GM18511 (cell line): ENCODE results near the gene PBLD.
A peak's percentile ranks its signal among the peaks of the same experiment; 100 is the strongest.

Source experiments
- ATAC-seq: cut with Tn5 transposase; IDR thresholded peaks from one replicate; pipeline ENCODE4 v1.9.1; 2021; ENCODE audit warnings: mild to moderate bottlenecking, moderate library complexity; ENCODE audit not compliant: unreplicated experiment

PBLD gene

DNA sequence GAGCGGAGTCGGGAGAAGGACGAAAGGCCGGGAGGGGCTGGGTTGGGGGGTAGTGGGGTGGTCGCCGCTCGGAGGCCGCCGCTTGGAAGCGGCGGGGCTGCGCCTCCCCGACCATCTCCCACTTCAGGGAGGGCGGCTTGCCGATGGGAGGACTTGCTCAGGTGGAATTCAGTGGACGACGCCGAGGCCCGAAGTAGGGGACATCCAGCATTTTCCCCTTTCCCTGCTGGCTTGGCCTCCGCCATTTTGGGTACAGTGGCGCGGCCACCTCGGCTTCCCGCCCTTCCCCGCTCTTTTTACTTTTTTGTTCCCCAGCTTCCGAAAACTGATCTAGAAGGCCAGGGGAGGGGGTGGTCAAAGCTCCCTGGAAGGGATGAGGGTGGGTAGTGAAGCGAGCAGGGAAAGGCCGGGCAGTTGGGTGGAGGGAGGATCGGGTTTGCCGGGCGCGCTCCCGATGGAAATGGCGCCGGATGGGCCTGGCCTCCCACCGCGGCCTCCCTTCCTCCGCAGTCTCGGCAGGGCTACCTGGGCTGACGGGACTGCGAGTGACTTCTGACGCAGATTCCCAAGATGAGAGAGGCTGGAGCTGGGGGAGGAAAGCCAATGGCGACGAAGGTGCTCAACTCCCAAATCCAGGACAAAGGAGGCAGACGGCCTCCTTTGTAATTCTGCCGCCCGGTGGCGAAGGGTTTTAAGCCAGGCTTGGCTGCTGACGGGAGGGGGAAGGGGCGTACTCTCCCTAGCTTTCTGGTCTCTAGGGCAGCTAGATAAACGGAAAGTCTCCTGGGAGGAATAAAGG lies at the start of gene PBLD:
PBLD (minus strand) TSS at position 670 of the 799 bp plus-strand sequence. CDS start 26,084 bp downstream, outside the sequence.
- peak; percentile 30 for ATAC-seq

DNA sequence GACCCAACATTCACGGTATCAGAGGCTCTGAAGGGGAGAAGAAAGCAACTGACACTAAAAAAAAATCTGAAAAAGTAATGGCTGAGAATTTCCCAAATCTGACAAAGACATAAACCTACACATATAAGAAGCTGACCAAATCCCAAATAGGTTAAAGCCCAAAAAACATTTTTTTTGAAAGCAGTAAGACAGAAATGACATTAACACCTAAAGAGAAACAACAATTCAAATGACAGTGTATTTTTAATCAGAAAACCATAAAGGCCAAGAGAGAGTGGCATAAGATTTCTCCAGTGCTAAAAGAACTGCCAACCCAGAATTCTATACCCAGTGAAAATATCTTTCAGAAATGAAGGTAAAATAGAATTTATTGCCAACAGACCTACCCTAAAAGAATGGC lies 38.9 kb upstream of the PBLD start:
- ATAC-seq: no peak

DNA sequence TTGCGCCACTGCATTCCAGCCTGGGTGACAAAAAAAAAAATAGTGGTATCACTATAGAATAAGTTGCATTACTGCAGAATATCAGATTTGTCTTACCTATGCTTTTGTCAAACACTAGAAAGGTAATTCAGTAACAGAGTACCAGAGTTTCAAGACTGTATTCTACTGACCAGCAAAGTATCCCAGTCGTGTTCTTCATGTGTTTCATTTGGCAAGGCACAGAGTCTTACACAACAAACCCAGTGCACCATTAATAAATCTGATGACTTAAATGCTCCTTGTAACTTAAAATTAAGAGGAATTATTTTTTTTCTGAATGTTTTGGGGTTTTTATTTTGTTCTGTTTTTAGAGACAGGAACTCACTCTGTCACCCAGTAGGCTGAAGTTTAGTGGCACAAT lies 34.4 kb upstream of the PBLD start:
- ATAC-seq: no peak

DNA sequence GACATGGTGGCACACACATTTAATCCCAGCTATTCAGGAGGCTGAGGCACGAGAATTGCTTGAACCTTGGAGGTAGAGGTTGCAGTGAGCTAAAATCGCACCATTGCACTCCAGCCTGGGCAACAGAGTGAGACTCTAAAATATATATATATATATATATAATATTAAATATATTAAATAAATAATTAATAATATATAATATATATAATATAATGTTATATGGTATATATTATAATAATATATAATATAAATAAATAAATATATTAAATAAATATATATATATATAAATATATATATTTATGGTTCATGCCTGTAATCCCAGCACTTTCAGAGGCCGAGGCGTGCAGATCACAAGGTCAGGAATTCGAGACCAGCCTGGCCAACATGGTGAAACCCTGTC lies 33.9 kb upstream of the PBLD start:
- ATAC-seq: no peak

DNA sequence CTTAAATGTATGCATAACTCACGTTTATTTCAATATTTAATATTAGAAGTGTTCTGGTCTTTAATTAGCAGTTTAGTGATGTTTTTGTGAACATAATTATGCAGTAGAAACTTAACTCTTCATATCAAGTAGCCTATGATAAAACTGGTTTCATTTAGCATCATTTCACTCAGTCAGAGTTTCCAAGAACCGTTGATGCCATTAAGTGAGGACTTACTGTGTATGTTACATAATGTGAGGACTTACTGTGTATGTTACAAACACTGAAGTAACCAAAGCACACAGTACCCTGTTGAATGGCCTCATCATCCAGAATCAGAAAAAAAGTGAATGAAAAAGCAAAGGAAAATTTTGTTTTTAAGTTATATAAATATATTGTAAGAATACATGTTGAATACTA lies 32.9 kb upstream of the PBLD start:
- ATAC-seq: no peak

DNA sequence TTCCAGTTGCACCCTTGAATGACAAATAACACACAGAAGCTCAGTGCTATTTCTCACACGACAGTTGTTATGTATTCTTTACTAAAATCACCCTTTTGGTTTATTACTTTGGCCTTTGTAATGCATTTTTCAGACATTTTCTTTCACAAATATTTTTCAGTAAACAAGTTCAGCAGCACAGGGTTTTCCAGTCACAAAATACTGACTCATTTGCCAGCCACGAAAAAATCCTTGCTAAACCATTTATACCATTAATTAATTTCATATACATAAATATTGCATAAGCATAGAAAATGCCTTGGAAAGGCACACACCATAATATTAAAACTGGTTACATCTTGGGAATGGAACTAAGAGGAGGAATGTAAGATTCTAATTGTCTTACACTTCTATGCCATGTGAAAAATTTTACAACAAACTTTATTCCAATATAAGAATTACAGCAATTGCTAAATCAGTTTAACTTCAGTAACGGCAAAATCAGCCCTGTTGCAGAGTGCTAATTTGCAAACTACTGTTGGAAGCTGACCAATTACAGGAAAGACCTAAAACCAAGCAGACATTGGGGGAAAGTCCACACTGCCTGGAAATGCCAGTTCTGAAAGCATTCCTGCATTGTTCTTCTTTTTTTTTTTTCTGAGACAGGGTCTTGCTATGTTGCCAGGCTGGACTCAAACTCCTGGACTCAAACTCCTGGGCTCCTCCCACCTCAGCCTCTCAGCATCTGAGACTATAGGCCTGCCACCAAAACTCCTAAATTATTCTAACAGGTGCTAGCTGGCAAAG lies 31.6 kb upstream of the PBLD start:
- no peak for ATAC-seq

DNA sequence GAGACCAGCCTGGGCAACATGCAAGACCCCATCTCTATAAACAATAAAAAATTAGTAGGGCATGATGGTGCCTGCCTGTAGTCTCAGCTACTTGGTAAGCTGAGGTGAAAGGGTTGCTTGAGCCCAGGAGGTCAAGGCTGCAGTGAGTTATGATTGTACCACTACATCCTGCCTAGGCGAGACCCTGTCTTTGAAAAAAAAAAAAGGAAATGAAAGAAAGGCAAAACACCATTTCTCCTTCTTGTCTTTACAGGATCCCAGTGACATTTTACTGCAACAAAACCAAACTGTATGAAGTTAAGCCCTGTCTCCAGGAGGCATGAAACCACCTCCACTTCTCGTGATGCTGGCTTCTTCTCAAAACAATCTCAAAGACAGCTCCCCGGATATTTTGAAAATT lies 29.9 kb upstream of the PBLD start:
- ATAC-seq: no peak

DNA sequence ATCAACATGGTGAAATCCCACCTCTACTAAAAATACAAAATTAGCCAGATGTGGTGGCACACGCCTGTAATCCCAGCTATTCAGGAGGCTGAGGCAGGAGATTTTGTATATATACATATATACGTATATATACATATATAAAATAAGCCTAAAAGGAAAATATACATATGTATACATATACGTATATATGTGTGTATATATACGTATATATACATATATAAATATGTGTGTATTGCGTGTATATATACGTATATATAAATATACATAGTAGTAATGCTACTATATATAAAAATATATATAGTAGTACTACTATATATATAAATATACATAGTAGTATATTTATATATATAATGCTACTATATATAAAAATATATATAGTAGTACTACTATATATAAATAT lies 26.5 kb upstream of the PBLD start:
- ATAC-seq: no peak

DNA sequence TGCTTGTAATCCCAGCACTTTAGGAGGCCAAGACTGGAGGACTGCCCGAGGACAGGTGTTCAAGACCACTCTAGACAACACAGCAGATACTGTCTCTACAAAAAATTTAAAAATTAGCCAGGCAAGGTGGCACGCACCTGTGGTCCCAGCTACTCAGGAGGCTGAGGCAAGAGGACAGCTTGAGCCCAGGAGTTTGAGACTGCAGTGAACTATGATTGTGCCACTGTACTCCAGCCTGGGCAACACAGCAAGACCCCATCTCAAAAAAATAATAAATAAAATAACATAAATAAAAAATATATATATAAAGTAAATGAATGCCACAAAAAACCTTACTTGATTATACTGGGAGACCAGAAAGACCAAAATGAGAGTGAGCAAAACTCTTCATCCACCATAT lies 20.8 kb upstream of the PBLD start:
- ATAC-seq: no peak

DNA sequence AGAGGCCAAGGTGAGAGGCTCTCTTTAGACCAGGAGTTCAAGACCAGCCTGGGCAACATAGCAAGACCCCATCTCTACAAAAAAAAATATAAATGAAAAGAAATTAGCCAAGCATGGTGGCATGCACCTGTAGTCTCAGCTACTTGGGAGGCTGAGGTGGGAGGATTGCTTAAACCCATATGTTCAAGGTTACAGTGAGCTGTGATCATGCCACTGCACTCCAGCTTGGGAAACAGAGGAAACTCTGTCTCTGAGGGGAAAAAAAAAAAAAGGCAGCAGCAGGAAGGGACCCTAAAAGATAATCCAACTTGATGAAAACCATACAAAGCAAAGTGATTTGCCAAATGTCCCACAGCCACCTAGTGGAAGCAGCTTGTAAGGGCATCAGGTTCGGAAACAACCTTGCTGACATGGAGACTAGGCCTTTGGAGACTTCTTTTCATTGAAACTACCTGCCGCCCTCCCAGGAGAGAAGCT lies 15.6 kb upstream of the PBLD start:
- peak; percentile 55 for ATAC-seq

DNA sequence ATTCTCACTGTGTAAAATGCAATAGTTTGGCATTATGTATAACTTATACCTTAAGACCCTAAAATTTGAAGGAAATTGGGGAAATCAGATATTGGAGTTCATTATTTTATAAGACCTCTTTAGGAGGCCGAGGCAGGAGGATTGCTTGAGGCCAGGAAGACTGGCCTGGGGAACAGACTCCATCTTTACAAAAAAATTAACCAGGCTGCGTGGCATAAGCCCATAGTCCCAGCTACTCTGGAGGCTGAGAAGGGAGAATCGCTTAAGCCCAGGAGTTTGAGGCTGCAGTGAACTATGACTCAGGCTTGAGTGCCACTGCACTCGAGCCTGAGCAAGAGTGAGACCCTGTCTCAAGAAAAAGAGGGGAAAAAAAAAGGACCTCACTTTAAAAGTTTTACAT lies 14.0 kb upstream of the PBLD start:
- ATAC-seq: no peak

DNA sequence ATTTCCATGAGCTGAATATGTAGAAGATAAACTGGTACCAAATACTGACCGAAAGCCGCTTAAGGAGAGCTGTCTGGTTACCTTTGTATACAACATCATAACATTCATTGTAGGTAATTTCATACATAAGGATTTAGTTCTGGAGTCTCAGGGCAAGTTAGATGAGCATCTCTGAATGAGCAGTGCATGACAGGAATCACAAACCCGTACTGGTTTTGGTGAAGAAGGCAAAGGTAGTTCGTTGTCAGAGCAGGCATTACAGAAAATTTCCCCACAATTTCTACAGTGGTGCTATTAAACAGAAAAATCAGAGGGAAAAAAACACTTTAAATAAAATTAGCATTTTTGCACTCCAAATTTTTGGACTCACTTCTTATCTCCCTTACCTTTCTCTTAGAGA lies 12.9 kb upstream of the PBLD start:
- no peak for ATAC-seq

DNA sequence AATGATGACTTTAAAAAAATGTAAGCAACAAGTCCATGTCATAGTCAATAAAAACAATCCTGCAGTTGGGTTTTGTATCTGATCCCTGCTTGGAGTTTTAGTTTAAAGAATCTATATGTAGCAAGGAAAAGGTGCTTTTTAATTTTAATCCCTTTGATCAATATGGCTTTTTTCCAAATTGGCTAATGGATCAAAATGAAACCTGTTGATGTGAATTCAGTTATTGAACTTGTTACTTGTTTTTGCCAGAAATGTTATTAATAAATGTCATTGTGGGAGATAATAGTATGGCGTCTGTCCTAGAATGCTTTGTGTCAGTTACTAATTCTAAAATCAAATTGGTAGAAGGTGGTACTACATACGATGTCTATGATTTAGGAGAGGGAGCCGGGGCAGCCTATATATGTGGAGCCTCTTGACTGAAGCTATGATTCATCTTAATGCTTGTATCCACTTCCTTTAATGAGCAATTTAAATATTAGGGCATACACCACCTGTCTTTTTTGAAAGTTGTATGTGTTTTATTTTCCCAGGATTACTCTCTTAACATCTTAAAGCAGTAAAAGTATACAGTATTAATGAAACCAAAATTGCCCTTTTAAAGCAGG lies 10.3 kb upstream of the PBLD start:
- no peak for ATAC-seq

DNA sequence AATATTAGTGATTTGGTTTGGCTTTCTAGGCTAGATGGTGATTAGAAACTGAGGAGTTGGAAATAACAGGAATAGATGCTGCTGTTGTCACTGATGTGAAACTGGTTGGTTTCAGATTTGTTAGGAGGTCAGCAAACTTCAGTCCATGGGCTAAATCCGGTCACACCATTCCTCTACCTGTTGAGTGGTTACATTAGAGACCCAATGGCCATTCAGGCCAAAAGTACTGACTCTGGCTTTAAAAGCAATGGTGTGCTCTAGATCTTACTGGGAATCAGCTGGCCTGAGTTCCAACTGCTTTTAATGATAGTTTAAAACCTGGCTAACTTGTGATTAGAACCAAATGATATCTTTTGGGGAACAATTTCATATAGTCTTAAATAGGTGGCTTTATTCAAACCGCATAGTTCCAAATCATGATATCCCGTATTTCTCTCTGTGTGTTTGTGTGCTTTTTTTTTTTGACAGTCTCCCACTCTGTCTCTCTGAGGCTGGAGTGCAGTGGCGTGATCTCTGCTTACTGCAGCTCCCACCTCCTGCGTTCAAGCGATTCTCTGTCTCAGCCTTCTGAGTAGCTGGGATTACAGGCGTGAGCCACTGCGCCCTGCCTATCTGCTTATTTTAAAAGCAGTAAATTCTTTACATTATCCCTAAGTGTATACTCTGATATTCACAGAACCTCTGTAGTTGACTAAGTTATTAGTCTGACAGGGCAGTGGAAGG lies 7.8 kb upstream of the PBLD start:
- no peak for ATAC-seq

DNA sequence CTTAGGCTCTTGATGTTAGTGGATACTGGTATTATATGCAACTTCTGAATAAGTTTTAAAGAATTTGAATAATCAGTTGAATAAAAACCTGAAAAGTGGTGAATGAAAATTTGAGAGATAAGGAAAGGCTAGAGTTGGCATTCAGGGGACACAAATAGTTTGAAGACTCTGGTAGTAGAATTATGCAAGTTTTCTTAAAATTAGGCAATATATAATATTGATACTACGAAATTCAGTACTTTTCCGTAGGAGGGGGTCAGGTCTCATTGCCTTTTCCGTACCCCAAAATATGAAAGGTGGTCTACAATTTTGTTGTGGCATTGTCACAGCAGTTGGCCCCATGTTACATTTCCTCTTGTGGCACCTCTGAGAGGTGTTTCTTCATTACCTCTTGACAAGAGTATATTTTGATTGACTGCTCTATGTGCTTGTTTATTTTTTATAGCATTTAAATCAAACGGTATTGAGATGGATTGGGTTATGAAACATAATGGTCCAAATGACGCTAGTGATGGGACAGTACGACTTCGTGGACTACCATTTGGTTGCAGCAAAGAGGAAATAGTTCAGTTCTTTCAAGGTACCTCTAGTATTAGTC lies 4.1 kb upstream of the PBLD start:
- no peak for ATAC-seq

DNA sequence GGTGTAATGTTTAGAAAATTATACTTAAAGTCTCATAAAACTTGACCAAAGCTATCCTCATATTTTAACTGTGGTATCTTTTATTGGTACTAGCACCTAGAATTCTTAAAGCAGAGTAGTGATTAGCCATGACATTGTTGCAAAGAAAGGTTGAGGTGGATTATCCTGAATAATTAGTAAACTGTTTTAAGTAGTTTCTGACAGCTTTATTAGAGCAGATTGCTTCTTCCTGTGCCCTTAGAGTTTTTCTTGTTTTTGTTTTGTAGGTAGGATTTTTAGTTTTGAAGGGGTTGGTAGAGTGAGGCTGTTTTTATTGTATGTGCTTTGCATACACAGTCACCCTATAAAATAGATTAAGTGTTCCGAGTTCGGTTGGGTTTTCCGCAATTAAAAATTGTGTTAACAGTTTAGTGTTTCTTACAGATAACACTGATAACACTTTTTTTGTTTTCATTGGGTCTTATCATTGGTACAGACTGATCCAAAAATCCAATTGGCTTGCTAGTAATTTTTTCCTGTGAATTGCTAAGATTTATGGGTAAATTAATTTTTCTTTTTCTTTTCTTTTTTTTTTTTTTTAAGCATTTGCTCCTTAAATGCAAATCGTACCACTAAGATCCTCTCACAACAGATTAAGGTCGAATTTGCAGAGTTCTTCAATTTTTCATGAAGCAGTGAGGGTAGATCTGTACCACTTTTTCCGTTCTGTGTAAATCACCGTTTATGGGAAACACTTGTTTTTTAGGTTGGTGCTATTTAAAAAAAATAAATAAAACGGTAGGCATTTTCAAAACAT lies 2.1 kb upstream of the PBLD start:
- no peak for ATAC-seq

DNA sequence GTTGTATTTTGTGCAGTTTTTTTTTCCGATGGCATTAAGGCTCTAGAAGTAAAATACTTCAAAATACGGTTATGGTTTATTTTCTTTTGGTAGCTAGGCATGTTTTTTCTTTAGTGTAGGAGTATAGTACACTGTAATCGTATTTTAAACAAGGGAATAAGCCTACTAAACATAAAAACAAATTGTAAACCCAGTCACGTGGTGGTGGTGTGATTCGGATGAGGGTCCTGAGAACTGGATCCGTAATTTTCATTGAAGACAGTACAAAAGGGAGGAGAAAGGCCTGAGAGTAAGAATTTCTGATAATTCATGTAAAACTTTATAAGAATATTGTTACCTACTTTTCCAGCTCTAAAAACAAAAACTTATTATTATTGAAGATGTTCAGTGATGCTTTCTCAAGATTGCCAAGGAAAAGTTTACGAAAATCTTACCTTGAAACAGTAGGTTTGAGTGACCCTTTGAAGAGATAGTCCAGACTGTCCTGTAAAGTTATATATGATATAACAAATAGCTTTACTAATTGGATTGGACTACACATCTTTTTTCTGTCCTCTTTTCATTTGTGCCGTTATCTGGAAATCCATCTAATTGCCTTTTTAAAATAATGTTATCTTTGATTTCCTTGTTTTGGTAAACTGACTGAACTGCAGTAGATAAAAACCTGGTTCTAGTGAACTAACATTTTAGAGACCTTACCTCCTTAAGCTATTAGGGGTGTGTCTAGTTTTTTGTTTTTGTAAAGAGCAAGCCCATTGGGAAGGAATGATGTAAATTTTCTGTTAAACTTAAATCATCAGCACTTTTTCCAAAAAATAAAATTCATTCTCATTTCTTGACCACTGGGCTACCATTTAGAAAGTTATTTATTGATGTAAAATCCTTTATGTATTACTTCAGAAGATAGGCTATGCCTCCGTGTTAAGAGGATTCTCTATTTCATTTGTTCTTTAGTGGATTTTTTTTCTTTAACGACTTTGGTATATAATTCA lies 1.0 kb upstream of the PBLD start:
- no peak for ATAC-seq

DNA sequence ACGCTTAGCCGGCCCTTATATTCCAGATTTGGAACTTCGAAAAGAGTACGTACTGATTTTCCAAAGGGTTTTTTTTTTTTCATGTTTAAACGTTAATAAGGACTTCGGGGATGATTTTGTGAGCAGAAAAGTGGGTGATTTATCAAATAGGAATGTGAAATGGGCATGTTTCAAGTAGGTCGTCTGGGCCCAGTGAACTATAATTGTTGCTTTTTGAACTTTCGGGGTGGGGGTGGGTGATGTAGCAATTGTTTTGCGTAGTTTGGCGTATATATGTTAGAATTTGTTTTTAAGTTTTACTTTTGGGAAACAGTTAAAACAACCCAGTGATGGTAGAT lies 299 bp upstream of the PBLD start:
- ATAC-seq: no peak
